ENCODE measurements around the gene LRMDA. TPM values are rescaled to one million over a fixed set of nuclear protein-coding genes. Genes with fewer than 3 reads are reported as not detected.

The LRMDA gene
- total and polyA plus RNA-seq, 2 of the 13 experiments (the other 11 are each of a cell fraction or from before 2014, with no cell fraction given), result 13.4 to 22.0 TPM

DNA sequence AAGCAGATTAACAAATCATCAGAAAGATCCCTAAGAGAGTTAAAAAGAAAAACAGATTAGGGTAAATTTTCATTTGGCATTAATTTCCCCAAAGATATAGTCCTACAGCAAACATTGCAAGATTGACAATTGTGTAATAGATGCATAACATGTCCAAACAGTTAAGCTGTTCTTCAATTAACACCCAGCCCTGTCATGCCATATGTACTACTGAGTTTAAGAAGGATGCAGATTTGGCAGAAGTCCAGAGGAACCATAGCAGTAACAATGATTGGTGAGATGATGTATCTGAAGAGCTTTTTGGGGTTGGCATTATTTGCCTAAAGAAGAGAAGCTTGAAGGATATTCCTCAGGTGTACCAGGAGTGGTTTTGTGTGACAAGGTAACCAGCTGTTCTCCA lies 287.6 kb downstream of the LRMDA start (continued):
- no peak for TF ChIP-seq ZNF382 (CRISPR knock-in tag; IDR thresholded peaks at IDR 0.05; ENCODE audit: borderline replicate concordance)
- TF ChIP-seq ZNF296 (CRISPR knock-in tag; conservative IDR thresholded peaks at IDR 0.05), result no peak
- TF ChIP-seq HNRNPL (IDR thresholded peaks at IDR 0.05; ENCODE audit: low read depth, low read length), result no peak
- TF ChIP-seq ERF (CRISPR knock-in tag; IDR thresholded peaks at IDR 0.05), result no peak
- TF ChIP-seq, protein P1, sequence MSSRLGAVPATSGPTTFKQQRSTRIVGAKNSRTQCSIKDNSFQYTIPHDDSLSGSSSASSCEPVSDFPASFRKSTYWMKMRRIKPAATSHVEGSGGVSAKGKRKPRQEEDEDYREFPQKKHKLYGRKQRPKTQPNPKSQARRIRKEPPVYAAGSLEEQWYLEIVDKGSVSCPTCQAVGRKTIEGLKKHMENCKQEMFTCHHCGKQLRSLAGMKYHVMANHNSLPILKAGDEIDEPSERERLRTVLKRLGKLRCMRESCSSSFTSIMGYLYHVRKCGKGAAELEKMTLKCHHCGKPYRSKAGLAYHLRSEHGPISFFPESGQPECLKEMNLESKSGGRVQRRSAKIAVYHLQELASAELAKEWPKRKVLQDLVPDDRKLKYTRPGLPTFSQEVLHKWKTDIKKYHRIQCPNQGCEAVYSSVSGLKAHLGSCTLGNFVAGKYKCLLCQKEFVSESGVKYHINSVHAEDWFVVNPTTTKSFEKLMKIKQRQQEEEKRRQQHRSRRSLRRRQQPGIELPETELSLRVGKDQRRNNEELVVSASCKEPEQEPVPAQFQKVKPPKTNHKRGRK (CRISPR knock-in tag; IDR thresholded peaks at IDR 0.05), result no peak
- TF ChIP-seq, protein P2, sequence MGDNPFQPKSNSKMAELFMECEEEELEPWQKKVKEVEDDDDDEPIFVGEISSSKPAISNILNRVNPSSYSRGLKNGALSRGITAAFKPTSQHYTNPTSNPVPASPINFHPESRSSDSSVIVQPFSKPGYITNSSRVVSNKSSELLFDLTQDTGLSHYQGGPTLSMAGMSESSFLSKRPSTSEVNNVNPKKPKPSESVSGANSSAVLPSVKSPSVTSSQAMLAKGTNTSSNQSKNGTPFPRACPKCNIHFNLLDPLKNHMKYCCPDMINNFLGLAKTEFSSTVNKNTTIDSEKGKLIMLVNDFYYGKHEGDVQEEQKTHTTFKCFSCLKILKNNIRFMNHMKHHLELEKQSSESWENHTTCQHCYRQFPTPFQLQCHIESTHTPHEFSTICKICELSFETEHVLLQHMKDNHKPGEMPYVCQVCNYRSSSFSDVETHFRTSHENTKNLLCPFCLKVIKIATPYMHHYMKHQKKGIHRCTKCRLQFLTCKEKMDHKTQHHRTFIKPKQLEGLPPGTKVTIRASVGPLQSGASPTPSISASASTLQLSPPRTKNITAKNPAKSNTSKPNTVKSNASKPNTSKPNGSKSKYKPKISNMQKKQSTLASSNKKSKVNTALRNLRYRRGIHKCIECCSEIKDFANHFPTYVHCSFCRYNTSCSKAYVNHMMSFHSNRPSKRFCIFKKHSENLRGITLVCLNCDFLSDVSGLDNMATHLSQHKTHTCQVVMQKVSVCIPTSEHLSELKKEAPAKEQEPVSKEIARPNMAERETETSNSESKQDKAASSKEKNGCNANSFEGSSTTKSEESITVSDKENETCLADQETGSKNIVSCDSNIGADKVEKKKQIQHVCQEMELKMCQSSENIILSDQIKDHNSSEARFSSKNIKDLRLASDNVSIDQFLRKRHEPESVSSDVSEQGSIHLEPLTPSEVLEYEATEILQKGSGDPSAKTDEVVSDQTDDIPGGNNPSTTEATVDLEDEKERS (CRISPR knock-in tag; IDR thresholded peaks at IDR 0.05), result no peak
- no peak for TF ChIP-seq ZKSCAN8 (CRISPR knock-in tag; IDR thresholded peaks at IDR 0.05; ENCODE audit: borderline replicate concordance)
- TF ChIP-seq MBD4 (IDR thresholded peaks at IDR 0.05; ENCODE audit: borderline replicate concordance, low read length), result no peak
- TF ChIP-seq HNRNPH1 (optimal IDR thresholded peaks at IDR 0.05; ENCODE audit: low read depth, low read length), result no peak

DNA sequence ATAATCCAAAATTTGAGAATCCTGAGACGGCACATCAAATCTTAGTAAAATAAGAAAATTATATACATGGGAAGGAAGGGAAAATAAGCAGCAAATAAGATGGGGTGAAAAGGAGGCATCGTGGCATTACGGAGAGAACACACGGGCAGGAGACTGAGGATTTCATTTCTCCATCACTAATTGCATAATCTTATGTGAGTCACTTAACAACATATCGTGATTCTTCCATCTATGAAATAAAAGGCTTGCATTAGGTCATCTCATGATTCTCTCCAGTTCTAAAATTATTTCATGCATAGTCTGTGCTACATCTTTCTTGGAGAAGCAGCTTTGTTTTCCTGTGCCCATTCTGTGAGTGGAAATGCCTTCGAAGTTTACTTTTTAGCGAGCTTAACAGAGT lies 288.7 kb downstream of the LRMDA start:
- BruUV-seq (replicated peaks), result no TSS peak
- H3K27ac ChIP-seq (ENCODE audit: extremely low read length, insufficient read depth, low read length), result no peak overlapping the region
- H3K4me1 ChIP-seq (ENCODE audit: insufficient read depth, low read length), result peaks cover 11% of the 10 kb centered on the region; the same call in 1 of the 2 replicates
- no peaks in the 10 kb centered on the region for H3K27me3 ChIP-seq (ENCODE audit: control insufficient read depth in 1 of 2, insufficient read depth in 2 of 2, low read length in 2 of 2)
- FAIRE-seq, result no peak
- in situ Hi-C loops (cut with HindIII; ENCODE audit: extremely low pct_ligation_motif_present, low pct_unique_long_range_greater_than_20kb) (no loop called here), intact Hi-C loops (cut with micrococcal nuclease; ENCODE audit: unreplicated experiment) (no loop called here)
- no peaks in the 10 kb centered on the region for H3K36me3 ChIP-seq (replicated peaks in 1 of 2; ENCODE audit: control insufficient read depth in 1 of 2, insufficient read depth in 2 of 2, low read length in 2 of 2)
- ATAC-seq, result no peak
- 99% methylated on average over 7 of the region's 7 CpGs for WGBS (ENCODE audit: low lambda C conversion rate)
- POLR2A ChIA-PET, result no interaction called here
- no peak for DNase-seq (ENCODE audit: low spot score)
- H3K9me3 ChIP-seq (ENCODE audit: low read length), result no peaks in the 10 kb centered on the region
- H2AFZ ChIP-seq (ENCODE audit: low read length), result no peak overlapping the region
- no peaks in the 10 kb centered on the region for H4K20me1 ChIP-seq (ENCODE audit: insufficient read depth, low read length)
- CTCF ChIA-PET (ENCODE audit: low intra/inter-chr PET ratio, low total read pairs), result no interaction called here
- H3K4me3 ChIP-seq (replicated peaks in 1 of 3; ENCODE audit: insufficient read depth in 1 of 3, low read depth in 2 of 3, low read length in 3 of 3), result no peak overlapping the region
- H3K79me2 ChIP-seq (ENCODE audit: insufficient read depth, low read length), result no peaks in the 10 kb centered on the region
- H3K4me2 ChIP-seq (ENCODE audit: low read depth, low read length), result no peak overlapping the region
- no peak overlapping the region for H3K9ac ChIP-seq (ENCODE audit: insufficient read depth, low read depth, low read length)
- TF ChIP-seq, protein P3, sequence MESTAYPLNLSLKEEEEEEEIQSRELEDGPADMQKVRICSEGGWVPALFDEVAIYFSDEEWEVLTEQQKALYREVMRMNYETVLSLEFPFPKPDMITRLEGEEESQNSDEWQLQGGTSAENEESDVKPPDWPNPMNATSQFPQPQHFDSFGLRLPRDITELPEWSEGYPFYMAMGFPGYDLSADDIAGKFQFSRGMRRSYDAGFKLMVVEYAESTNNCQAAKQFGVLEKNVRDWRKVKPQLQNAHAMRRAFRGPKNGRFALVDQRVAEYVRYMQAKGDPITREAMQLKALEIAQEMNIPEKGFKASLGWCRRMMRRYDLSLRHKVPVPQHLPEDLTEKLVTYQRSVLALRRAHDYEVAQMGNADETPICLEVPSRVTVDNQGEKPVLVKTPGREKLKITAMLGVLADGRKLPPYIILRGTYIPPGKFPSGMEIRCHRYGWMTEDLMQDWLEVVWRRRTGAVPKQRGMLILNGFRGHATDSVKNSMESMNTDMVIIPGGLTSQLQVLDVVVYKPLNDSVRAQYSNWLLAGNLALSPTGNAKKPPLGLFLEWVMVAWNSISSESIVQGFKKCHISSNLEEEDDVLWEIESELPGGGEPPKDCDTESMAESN (CRISPR knock-in tag; conservative IDR thresholded peaks at IDR 0.05), result no peak
- TF ChIP-seq ZNF766 (CRISPR knock-in tag; IDR thresholded peaks at IDR 0.05; ENCODE audit: borderline replicate concordance) (no peak), GLI4 (CRISPR knock-in tag; IDR thresholded peaks at IDR 0.05; ENCODE audit: borderline replicate concordance) (no peak), SETDB1 (CRISPR knock-in tag; IDR thresholded peaks at IDR 0.05; ENCODE audit: borderline replicate concordance) (no peak), PITX1 (CRISPR knock-in tag; IDR thresholded peaks at IDR 0.05) (no peak), JDP2 (CRISPR knock-in tag; IDR thresholded peaks at IDR 0.05; ENCODE audit: borderline replicate concordance) (no peak), SRY (CRISPR knock-in tag; IDR thresholded peaks at IDR 0.05) (no peak), FOXJ3 (CRISPR knock-in tag; IDR thresholded peaks at IDR 0.05; ENCODE audit: borderline replicate concordance) (no peak), SMAD9 (CRISPR knock-in tag; IDR thresholded peaks at IDR 0.05) (no peak), ISX (CRISPR knock-in tag; conservative IDR thresholded peaks at IDR 0.05) (no peak), ZNF124 (CRISPR knock-in tag; IDR thresholded peaks at IDR 0.05) (no peak)

Measured in HepG2 (cell line).